Islet of Langerhans (tissue), 1 donor: ENCODE measurements around the gene R3HCC1L.
"Not testable (repeated sequence)": the region's sequence is repeated elsewhere in the genome, so short reads cannot be mapped to it uniquely, and the experiment has no call there.

ENCODE experiments used
- FAIRE-seq: peaks from one replicate; lab custom pipeline; 2011; peaks lifted over from hg19 to GRCh38; lab: Jason Lieb, UNC

Gene R3HCC1L

GRCh38 chr10:98133075-98133752 lies 1.2 kb upstream of the R3HCC1L start:
- not testable (repeated sequence) for FAIRE-seq

DNA sequence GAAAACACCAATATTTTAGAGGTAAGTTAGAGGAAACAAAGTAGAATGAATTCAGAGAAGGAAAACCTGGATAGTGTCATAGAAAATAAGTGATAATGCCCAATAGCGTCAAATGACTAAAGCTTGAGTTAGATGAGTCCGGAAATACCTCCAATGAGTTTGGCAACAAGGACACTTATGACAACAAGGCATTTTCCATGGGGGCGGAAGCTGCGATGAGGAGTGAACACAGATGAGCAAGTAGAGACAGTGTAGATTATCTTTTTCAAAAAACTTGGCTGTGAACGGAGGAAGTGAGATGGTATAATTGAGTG lies 383 bp upstream of the R3HCC1L start:
- no peak for FAIRE-seq

DNA sequence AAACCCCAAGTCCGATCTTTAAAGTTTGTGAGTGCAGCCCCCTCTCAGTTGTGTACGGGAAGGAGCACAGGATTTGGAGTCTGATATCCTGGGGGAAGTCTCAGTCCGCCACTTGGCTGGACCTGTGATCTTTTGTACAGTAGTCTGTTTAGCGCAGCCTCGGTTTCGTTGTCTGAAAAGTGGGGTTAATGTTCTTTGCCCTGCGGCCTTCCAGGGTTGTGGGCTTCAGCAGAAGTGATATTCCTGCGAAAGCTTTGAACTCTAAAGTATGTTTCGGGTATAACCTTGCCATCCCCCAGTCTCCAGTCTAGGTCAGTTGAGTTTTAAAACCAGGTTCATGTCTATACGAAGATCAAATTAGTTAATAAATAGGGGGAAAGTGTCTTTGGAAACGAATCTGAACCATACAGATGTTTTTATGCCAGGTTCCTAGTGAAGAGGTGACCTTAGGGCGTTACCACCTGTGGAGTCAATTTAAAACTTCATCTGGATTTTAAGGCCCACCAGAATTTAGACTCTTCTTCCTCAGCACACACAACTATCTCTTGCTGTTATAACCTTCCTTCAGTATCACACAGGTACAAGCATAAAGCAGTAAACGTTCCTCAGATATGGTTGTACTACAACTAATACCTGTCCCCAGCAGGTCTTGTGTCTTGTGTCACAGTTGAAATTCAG lies 904 bp downstream of the R3HCC1L start:
- FAIRE-seq, result no peak

DNA sequence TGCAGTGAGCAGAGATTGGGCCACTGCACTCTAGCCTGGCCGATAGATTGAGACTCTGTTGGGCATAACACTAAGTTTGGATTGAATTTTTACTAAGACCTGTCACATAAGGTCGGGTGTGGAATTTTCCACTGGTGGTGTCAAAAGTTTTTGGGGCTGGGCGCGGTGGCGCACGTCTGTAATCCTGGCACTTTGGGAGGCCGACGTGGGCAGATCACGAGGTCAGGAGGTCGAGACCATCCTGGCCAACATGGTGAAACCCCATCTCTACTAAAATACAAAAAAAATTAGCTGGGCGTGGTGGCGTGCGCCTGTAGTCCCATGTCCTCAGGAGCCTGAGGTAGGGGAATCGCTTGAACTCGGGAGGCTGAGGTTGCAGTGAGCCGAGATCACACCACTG lies 2.3 kb downstream of the R3HCC1L start:
- not testable (repeated sequence) for FAIRE-seq

DNA sequence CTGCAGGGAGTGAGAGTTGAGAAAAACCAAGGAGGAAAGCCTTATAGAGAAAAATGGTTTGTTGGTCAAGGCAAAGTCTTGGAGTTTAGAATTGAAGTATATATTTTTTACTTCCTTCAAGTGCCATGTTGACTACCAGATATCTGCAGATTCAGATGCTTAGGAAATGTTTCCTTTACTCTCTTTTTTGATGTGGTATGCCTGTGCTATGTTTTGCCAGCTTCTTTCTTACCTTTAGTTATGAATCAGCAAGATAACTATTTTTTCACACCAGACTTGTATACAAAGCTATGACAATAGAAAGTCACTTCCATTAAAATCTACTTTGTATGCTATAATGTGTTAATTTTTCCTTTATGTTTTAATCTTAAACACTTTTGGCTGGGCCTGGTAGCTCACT lies 3.6 kb downstream of the R3HCC1L start:
- no peak for FAIRE-seq

- no peak for FAIRE-seq
Measured at GRCh38 chr10:98139431-98139830, 5.0 kb downstream of the R3HCC1L start.

DNA sequence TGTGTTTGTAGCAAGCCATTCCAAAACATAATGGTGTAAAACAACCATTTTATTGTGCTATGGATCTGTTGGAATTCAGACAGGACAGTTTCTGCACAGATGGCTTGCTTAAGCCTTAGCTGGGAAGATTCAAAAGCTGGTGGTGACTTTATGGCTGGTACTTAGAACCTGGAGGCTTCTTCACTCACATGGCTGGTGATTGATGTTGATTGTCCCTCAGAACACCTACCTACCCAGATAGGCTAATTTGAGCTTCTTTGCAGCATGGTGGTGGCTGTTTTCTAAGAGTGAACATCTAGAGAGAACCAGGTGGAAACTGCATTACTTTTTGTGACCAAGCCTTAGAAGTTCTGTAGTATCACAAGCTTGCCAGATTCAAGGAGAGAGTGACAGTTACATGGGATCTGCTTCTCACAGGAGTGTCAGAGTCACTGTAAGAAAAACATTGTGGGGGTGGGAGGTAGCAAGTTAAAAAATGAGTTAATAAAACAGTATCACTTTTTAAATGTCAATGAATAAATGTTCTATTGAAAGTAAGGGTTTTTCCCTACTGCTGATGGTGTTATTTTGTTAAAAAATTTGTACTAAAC lies 7.1 kb downstream of the R3HCC1L start:
- FAIRE-seq, result no peak

DNA sequence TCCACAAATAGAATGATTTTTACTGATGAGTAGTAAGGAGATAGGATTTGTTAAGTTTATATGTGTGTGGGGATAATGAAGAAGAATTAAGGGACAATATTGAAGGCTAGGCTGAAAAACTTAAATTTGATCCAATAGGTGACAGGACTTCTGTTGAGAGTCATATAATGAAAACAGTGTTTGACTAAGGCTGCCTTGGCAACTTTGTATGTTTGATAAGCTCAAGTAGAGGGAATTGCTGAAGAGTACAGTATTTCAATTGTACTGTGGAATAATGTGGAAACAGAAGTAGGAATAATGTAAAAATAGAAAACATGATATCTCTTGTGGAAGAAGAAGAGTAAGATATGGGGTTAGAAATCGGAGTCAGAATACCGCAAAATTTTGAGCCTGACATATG lies 10.5 kb downstream of the R3HCC1L start:
- FAIRE-seq, result no peak

- no peak for FAIRE-seq
Measured at GRCh38 chr10:98149858-98150257, 15.4 kb downstream of the R3HCC1L start.

GRCh38 chr10:98150544-98150943 lies 16.1 kb downstream of the R3HCC1L start:
- FAIRE-seq, result no peak

DNA sequence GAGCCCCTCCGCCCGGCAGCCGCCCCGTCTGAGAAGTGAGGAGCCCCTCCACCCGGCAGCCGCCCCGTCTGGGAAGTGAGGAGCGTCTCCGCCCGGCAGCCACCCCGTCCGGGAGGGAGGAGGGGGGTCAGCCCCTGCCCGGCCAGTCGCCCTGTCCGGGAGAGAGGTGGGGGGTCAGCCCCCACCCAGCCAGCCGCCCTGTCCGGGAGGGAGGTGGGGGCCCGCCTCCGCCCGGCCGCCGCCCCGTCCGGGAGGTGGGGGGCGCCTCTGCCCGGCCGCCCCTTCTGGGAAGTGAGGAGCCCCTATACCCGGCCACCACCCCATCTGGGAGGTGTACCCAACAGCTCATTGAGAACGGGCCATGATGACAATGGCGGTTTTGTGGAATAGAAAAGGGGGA lies 18.3 kb downstream of the R3HCC1L start:
- not testable (repeated sequence) for FAIRE-seq

- FAIRE-seq, result not testable (repeated sequence)
Measured at GRCh38 chr10:98153213-98153958, 18.9 kb downstream of the R3HCC1L start.

DNA sequence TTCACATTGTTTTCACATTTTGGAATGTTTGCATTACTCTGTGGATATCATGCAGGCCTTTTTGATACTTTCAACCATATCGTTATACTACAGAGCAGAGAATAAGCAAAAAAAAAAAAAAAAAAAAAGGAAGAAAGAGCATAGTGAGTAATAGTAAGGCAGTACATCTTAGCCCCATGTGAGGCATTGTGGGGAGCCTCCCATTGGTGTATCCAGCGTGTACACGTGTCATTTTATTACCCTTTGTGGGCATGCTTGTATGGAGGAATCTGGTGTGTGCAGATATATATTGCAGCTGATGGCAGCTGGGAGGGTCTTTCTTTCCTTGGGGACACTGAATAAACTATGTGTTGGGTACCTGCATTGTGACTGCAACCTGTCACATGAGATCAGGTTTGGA lies 19.6 kb downstream of the R3HCC1L start:
- no peak for FAIRE-seq

GRCh38 chr10:98158576-98158975 lies 24.1 kb downstream of the R3HCC1L start:
- FAIRE-seq, result no peak

- FAIRE-seq, result no peak
Measured at GRCh38 chr10:98163941-98164340, 29.5 kb downstream of the R3HCC1L start.

GRCh38 chr10:98167191-98167590 lies 32.7 kb downstream of the R3HCC1L start:
- peak; percentile 13 for FAIRE-seq

GRCh38 chr10:98168147-98168546 lies 33.7 kb downstream of the R3HCC1L start:
- FAIRE-seq, result peak; percentile 88

GRCh38 chr10:98168766-98169165 lies 34.3 kb downstream of the R3HCC1L start:
- no peak for FAIRE-seq

- no peak for FAIRE-seq
Measured at GRCh38 chr10:98169379-98169778, 34.9 kb downstream of the R3HCC1L start.

DNA sequence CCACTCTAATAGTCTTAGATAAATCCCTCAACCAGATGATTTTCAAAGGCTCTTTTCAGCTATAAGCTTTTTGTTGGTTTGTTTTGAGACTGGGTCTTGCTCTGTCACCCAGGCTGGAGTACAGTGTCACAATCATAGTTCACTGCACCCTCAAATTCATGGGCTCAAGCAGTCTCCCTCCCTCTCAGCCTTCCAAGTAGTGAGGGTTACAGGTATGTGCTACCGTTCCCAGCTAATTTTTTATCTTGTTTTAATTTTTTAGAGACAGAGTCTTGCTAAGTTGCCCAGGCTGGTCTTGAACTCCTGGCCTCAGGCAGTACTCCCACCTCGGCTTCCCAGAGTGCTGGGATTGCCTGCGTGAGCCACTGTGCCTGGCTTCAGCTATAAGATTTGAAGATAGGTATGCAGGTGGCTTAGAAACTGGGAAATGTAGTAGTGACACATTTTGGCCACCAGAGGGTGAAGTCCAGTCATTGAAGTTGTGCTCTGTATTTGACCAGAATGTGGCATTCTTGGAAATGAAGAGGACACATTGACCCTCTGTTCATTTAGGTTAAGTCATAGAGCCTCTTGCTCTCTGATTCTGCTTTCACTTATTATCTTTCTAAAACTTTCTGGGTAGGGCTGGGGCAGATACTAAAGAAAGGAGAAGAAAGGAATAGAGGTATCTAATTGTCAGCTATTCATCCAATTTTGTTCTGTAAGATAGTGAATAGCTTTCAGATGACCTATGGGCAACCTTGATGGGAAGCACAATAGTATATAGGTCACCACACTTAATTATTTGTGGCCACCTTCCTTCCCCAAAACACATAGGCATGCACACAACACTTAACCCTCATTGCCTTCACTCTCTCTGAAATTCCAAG lies 36.0 kb downstream of the R3HCC1L start:
- FAIRE-seq, result peak; percentile 91

DNA sequence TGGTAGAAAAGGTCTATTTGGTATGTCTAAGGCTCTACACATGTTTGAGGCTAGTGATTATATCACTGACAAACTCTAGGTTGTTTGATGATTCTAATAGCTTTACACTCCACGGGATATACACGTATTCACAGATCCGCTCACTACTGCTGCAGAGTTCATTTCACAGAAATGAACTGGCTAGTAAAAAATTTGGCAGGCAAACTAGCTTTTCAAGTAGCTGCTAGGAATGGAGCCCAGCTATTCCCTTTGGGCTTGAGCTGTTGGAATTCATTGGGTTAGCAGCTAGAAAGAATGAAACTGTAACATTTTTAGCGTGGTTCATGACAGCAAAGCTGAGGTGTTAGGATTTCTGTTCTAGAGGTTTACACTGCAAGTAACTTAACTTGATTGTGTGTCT lies 37.6 kb downstream of the R3HCC1L start:
- no peak for FAIRE-seq

DNA sequence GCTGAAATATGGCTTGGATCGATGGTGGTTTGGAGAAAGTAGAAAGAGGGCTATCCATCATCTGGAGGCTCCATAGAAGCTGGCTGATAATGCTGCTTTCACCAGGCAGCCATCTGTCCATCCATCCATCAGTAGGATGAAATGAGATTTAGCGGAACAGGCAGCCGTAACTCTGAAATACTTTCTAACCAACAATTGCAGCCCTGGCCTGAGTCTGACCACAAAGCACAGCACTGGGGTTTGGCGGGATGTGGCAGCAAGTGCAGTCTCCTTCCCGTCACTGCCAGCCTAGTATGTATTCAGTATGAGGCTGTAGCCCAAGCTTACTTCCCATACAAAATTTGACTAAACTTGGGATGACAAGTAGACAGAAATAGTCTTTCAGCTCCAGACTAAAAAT lies 38.0 kb downstream of the R3HCC1L start:
- no peak for FAIRE-seq
